ENCODE data around the gene L3MBTL3.
A peak's percentile ranks its signal among the peaks of the same experiment; 100 is the strongest.

The L3MBTL3 gene
- total RNA-seq = 22.8 to 57.9 (median 40.7) reads per million in 3 experiments

- DNase-seq = peak; percentile 86
These were observed at the start of gene L3MBTL3 for GRCh38 chr6:130018292-130018743. L3MBTL3 (plus strand) TSS chr6:130018581; CDS start chr6:130042700, 24,119 bp downstream.

DNA sequence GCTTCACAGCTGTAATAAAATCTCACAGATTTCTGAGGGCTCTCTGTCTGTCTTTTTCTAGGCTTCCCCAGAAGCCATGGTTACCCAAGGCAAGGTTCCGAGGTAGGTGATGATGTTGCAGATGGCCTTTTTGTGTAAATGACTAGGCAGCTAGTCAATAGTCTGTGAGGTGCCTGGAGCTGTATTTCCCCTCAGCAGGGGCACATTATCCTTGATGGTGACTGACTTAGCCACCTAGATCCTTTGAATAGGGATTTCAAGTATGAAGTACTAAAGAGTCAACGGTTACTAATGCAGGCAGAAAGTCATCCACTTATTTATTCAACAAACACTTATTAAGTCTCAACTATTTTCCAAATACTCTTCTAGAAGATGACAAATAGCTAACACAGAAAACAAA is 49.3 kb upstream of the L3MBTL3 start:
- DNase-seq = no peak

- no peak for DNase-seq
These were observed 42.3 kb upstream of the L3MBTL3 start for GRCh38 chr6:129976110-129976509.

DNA sequence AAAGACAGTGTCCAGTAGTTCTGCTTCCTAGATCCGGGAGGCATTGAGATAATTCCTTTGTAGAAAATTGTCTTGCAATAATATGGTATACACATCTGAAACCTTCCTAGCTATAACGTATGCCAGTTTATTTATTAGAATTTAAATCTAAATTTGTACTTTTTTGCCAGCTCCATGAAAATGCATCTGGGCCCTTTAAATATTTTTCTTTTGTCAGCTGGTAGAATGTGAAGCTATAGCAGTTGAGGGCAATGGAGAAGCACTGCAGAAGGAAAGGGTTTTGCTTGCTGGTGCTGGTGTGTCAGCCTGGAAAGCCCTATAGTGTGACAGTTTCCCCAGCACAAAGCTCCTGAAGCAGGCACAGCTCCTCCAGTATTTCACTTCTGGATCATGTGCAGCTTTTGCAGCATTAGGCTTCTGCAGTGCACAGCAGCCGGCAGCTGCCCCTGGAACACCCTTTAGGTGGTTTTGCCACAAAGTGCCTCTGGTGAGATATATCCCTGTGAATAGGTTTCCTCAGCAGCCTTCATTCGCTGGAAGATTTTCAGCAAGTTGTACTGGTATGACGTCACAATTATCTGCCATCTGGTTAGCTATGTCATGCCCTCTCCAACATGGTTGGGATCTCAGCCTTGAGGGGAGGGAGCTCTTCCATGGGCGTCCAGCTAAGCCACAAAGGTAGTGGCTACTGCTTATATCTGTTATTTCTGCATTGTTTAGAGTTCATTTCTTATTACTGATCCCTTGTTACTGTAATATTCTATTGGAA is 40.0 kb upstream of the L3MBTL3 start:
- no peak for DNase-seq

GRCh38 chr6:129980821-129981220 is 37.6 kb upstream of the L3MBTL3 start:
- no peak for DNase-seq

- no peak for DNase-seq
These were observed 36.8 kb upstream of the L3MBTL3 start for GRCh38 chr6:129981598-129981997.

DNA sequence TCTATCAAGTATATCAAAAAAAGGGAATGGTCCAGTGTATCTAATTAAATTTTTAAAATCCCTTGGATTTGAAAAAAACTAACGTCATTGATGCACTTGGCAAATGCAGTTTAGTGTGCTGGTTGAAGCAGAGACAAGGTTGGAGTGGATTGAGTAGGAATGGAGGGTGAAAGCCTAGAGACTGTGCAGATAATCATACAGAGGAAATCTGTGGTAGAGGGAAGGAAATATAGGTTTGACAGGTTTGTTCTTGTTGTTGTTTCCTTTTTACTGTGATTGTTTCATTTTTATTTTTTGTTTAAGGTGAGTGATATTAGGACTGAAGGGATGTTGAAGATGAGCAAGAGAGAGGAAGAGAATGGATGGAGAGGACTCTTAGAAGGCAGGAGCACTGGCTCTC is 29.0 kb upstream of the L3MBTL3 start:
- DNase-seq = no peak

GRCh38 chr6:129992881-129993280 is 25.5 kb upstream of the L3MBTL3 start:
- no peak for DNase-seq

DNA sequence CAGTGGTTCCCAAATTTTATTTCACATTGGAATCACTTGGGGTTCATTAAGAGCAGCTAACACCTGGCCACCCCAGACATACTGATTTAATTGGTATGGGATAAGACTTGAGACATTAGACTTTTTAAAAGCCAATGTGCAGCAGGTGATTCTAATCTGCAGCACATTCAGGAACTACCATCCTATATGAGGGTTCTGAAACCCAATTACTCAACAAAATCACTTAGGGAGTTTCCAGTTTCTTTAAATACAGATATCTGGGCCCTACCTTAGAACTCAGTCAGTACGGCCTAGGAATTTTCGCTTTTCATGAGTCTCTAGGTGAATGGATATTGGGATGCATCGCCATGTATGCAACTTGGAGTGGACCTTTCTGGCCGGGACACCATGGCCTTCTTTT is 24.0 kb upstream of the L3MBTL3 start:
- DNase-seq = no peak

DNA sequence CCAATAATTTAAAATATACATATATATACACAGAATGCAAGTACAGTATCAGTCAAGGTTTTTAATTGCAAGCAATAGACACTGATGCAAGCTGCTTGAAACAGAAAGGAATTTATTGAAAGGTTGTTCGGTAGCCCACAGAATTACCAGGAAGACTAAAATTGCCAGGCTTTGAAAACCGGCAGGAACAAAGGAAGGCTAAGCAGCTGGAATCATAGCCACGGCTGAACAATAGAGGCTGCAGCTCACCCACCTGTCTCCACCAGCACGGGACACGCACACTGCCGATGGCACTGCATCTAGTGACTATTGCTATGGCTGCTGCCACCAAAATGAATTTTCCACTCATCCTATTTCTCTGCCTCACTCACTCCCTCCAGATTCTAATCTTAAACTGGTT is 22.0 kb upstream of the L3MBTL3 start:
- DNase-seq = no peak

GRCh38 chr6:130000526-130001421 is 17.6 kb upstream of the L3MBTL3 start:
- DNase-seq = no peak

GRCh38 chr6:130008236-130008873 is 10.0 kb upstream of the L3MBTL3 start:
- DNase-seq = no peak

- DNase-seq = no peak
These were observed 9.2 kb upstream of the L3MBTL3 start for GRCh38 chr6:130009146-130009545.

- DNase-seq = no peak
These were observed 8.0 kb upstream of the L3MBTL3 start for GRCh38 chr6:130010387-130010786.

GRCh38 chr6:130012728-130013127 is 5.7 kb upstream of the L3MBTL3 start:
- no peak for DNase-seq

GRCh38 chr6:130018744-130019325 is 454 bp downstream of the L3MBTL3 start:
- DNase-seq = no peak

DNA sequence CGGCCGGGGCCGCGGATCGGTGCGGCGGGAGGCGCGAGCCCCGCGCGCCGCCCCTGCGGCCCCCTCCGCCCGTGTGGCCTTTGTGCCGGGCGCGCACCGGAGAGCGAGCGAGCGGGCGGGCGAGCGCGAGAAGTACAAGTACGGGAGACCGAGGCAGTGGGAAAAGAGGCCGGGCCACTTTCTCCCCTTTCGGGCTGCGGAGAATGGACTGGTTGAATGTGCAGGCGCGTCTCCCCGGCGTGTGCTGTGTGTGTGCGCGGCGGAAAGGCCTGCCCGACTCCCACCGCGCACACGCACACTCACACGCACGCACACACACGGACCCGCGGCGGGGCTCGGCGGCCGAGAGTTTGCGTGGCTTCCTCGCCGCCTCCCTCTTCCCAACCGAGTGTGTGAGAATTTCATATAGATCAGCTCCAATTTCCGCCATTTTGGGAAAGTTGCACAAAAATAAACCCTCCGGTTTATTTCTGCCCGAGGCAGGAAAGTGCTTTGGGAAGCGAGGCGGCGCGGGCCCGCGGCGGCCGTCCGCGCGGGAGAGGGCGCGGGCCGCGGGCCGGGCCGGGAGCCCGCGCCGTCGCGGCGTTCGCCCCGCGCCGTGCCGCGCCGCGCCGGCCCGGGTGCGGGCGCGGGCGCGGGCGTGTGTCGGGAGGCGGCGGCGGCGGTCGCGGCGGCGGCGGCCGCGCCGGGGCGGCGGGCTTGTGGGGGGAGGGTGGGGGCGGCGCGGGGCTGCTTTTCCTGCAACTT is 1.1 kb downstream of the L3MBTL3 start:
- peak; percentile 35 for DNase-seq

DNA sequence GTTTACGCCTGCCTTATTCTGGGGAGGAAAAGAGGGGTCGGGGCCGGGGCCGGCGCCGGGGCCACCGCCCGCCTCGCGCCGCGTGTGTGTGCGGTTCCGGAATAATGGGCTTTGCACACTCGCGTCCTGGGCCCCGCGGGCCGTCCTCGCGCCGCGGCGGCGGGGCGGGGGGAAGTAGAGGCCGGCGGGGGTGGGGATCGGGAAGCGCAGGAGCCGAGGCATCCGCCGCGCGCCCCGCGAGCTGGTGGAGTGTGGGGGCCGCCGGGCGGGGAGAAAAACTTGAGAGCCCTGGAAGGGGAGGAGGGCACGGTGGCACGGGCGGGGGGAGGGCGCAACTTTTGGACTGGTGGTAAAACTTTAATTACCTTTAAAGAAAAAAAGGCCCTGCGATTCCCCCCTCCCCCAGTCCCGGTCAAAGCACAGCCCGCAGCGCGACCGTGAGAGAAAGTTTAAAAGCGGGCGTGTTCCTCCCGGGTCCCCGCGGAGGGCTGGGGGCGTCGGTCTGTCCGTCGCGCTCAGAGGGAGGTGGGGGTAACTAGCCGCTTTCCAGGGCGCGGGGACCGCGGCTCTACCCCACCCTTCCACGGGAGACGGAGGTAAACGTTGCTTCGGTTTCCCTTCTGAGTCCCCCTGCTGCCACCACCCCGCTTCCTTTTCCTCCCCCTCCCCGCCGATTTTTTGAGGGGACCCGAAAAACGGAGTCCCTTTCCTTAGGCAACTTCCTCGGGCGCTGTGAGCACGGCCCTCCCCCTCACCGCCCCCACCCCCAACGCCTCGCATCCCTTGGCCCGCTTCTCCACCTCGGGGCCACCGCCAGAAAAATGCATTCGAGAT is 1.9 kb downstream of the L3MBTL3 start:
- peak; percentile 50 for DNase-seq

GRCh38 chr6:130020907-130021629 is 2.7 kb downstream of the L3MBTL3 start:
- peak; percentile 77 for DNase-seq

- DNase-seq = no peak
These were observed 8.5 kb downstream of the L3MBTL3 start for GRCh38 chr6:130026859-130027258.
